ENCODE measurements around the gene DENND1B.

GRCh38 chr1:197725044-197725443, 50.2 kb downstream of the DENND1B start:
- TF ChIP-seq POLR2A (IDR thresholded peaks at IDR 0.05; ENCODE audit: borderline replicate concordance, extremely low read depth, insufficient read depth, insufficient read length): no peak
- TF ChIP-seq CTCF (IDR thresholded peaks at IDR 0.05 in 2 of 3, conservative IDR thresholded peaks at IDR 0.05 in 1 of 3; ENCODE audit: borderline replicate concordance in 1 of 3, insufficient read depth in 1 of 3, low read depth in 2 of 3, low read length in 2 of 3): no peak
- no peak for TF ChIP-seq ELF1 (IDR thresholded peaks at IDR 0.05; ENCODE audit: borderline replicate concordance, low read depth)
- TF ChIP-seq JUND (IDR thresholded peaks at IDR 0.05): no peak
- TF ChIP-seq ZBTB33 (IDR thresholded peaks at IDR 0.05; ENCODE audit: extremely low read depth, insufficient replicate concordance, low read length): no peak
- no peak for TF ChIP-seq EZH2 (IDR thresholded peaks at IDR 0.05)
- TF ChIP-seq FOSL1 (IDR thresholded peaks at IDR 0.05; ENCODE audit: low read depth): no peak
- TF ChIP-seq ZNF274 (IDR thresholded peaks at IDR 0.05; ENCODE audit: low read depth, low read length): no peak
- TF ChIP-seq EGR1 (IDR thresholded peaks at IDR 0.05; ENCODE audit: low read depth): no peak
- TF ChIP-seq, protein P1, sequence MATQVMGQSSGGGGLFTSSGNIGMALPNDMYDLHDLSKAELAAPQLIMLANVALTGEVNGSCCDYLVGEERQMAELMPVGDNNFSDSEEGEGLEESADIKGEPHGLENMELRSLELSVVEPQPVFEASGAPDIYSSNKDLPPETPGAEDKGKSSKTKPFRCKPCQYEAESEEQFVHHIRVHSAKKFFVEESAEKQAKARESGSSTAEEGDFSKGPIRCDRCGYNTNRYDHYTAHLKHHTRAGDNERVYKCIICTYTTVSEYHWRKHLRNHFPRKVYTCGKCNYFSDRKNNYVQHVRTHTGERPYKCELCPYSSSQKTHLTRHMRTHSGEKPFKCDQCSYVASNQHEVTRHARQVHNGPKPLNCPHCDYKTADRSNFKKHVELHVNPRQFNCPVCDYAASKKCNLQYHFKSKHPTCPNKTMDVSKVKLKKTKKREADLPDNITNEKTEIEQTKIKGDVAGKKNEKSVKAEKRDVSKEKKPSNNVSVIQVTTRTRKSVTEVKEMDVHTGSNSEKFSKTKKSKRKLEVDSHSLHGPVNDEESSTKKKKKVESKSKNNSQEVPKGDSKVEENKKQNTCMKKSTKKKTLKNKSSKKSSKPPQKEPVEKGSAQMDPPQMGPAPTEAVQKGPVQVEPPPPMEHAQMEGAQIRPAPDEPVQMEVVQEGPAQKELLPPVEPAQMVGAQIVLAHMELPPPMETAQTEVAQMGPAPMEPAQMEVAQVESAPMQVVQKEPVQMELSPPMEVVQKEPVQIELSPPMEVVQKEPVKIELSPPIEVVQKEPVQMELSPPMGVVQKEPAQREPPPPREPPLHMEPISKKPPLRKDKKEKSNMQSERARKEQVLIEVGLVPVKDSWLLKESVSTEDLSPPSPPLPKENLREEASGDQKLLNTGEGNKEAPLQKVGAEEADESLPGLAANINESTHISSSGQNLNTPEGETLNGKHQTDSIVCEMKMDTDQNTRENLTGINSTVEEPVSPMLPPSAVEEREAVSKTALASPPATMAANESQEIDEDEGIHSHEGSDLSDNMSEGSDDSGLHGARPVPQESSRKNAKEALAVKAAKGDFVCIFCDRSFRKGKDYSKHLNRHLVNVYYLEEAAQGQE (IDR thresholded peaks at IDR 0.05; ENCODE audit: low read depth): no peak
- TF ChIP-seq SP1 (IDR thresholded peaks at IDR 0.05; ENCODE audit: low read depth): no peak
- TF ChIP-seq YY1 (IDR thresholded peaks at IDR 0.05; ENCODE audit: extremely low read depth, insufficient replicate concordance, low read depth, low read length): no peak
- TF ChIP-seq RAD21 (IDR thresholded peaks at IDR 0.05; ENCODE audit: low read depth): no peak
- no peak for TF ChIP-seq POLR2AphosphoS5 (IDR thresholded peaks at IDR 0.05; ENCODE audit: low read depth, low read length)

All from HCT116 (cell line).